Stimulated activated naive CD8-positive, alpha-beta T cell treated with anti-CD3 and anti-CD28 coated beads, Interleukin-15, Interleukin-2, amounts not matched to agents 100 ng/mL and 50 ng/mL, for 24 hours (primary cell): ENCODE measurements around the gene DICER1.

ENCODE experiments used
- H3K27ac Mint-ChIP-seq: one replicate; pipeline ENCODE4 v1.8.0; 2021; ENCODE audit warnings: mild to moderate bottlenecking, mixed read lengths
- H3K27me3 Mint-ChIP-seq: one replicate; pipeline ENCODE4 v1.8.0; 2021; ENCODE audit warnings: mixed read lengths
- H3K36me3 Mint-ChIP-seq: one replicate; pipeline ENCODE4 v1.8.0; 2021; ENCODE audit warnings: low read depth, mixed read lengths
- H3K4me1 Mint-ChIP-seq: one replicate; pipeline ENCODE4 v1.8.0; 2021; ENCODE audit warnings: low read depth, mixed read lengths
- H3K4me3 Mint-ChIP-seq: one replicate; pipeline ENCODE4 v1.8.0; 2021; ENCODE audit warnings: mild to moderate bottlenecking, mixed read lengths
- H3K9me3 Mint-ChIP-seq: one replicate; pipeline ENCODE4 v1.8.0; 2021; ENCODE audit warnings: mixed read lengths

The DICER1 gene

DNA sequence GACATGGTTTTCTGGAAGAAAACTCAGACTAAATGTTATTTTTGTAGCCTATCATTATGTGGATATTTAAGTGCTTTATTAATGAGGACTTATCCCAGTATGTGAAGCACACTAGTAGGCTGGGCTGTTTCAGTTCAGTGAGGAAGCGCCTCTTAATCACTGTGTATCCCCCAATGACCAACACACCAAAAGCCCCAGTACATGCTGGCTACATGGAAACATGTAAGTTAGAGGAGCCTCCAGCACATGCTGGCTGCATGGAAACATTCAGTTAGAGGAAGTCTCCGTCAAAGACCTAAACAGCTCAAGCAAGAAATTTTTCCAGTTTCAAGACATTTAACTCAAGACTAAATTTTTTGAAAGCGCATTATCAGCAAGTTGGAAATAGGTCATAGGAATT is 26.8 kb downstream of the DICER1 start:
- H3K4me3 Mint-ChIP-seq: no peak overlapping the region
- H3K9me3 Mint-ChIP-seq: no peaks in the 10 kb centered on the region
- H3K27ac Mint-ChIP-seq: no peak overlapping the region
- H3K36me3 Mint-ChIP-seq: peaks cover 74% of the 10 kb centered on the region
- peaks cover 27% of the 10 kb centered on the region for H3K4me1 Mint-ChIP-seq
- H3K27me3 Mint-ChIP-seq: no peaks in the 10 kb centered on the region

GRCh38 chr14:95128140-95128539 is 29.2 kb downstream of the DICER1 start:
- Mint-ChIP-seq H3K27me3 (no peaks in the 10 kb centered on the region), H3K9me3 (no peaks in the 10 kb centered on the region), H3K4me3 (no peak overlapping the region), H3K36me3 (peaks cover 81% of the 10 kb centered on the region), H3K4me1 (peaks cover 15% of the 10 kb centered on the region), H3K27ac (no peak overlapping the region)

- Mint-ChIP-seq H3K4me3 (no peak overlapping the region), H3K36me3 (peaks cover 81% of the 10 kb centered on the region), H3K27ac (no peak overlapping the region), H3K4me1 (peaks cover 15% of the 10 kb centered on the region), H3K27me3 (no peaks in the 10 kb centered on the region), H3K9me3 (no peaks in the 10 kb centered on the region)
These were observed 29.8 kb downstream of the DICER1 start for GRCh38 chr14:95127531-95127911.

DNA sequence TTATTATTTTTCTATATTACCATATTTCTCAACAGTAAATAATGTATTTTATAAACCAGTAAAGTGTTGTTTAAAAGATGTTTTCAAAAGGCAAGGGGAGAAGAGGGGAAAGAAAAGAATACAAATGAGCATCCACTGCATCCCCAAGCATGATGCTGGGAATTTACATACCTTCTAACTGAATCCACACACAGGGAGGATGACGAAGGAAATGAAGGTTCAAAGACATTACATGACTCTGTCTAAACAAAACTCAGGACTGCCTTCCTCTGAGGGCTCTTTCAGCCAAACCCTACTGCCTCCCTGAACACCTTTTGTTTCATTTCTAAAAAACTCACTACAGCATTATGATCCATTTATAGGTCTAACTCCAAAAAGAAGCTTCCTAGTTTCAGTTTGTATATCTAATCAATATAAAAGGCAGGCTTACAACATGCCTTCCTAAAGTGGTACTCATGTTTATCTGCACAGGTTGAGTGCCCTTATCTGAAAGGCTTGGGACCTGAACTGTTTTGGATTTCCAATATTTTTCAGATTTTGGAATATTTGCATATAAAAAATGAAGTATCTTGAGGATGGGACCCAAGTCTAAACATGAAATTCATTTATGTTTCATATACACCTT is 30.3 kb downstream of the DICER1 start:
- no peak overlapping the region for H3K4me3 Mint-ChIP-seq
- no peak overlapping the region for H3K27ac Mint-ChIP-seq
- H3K9me3 Mint-ChIP-seq: no peaks in the 10 kb centered on the region
- H3K36me3 Mint-ChIP-seq: peaks cover 81% of the 10 kb centered on the region
- peaks cover 15% of the 10 kb centered on the region for H3K4me1 Mint-ChIP-seq
- no peaks in the 10 kb centered on the region for H3K27me3 Mint-ChIP-seq

- Mint-ChIP-seq H3K27me3 (no peaks in the 10 kb centered on the region), H3K36me3 (peaks cover 78% of the 10 kb centered on the region), H3K27ac (peak overlapping the region; percentile 55), H3K9me3 (no peaks in the 10 kb centered on the region), H3K4me3 (no peak overlapping the region), H3K4me1 (peaks cover 15% of the 10 kb centered on the region)
These were observed 31.4 kb downstream of the DICER1 start for GRCh38 chr14:95125915-95126314.

DNA sequence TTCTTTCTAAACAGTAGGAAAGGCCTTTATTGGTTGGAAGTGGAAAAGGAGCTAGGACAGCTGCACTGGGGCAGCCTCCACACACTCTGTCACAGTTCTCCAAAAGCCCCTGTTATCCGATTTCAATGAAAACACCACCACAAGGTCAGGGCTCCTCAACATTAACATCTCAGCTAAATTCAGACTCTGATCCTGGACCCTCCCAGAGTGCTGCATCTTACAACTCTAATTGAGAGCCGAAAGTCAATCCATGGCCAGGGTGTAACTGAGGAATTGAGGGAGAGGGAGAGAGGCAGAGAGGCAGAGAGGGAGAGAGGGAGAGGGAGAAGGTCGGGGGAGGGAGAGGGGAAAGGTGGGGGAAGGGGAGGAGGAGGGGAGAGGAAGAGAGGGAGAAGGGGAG is 32.1 kb downstream of the DICER1 start:
- no peaks in the 10 kb centered on the region for H3K9me3 Mint-ChIP-seq
- no peak overlapping the region for H3K4me3 Mint-ChIP-seq
- no peaks in the 10 kb centered on the region for H3K27me3 Mint-ChIP-seq
- H3K36me3 Mint-ChIP-seq: peaks cover 77% of the 10 kb centered on the region
- peak overlapping the region; percentile 31 for H3K27ac Mint-ChIP-seq
- H3K4me1 Mint-ChIP-seq: peaks cover 15% of the 10 kb centered on the region

DNA sequence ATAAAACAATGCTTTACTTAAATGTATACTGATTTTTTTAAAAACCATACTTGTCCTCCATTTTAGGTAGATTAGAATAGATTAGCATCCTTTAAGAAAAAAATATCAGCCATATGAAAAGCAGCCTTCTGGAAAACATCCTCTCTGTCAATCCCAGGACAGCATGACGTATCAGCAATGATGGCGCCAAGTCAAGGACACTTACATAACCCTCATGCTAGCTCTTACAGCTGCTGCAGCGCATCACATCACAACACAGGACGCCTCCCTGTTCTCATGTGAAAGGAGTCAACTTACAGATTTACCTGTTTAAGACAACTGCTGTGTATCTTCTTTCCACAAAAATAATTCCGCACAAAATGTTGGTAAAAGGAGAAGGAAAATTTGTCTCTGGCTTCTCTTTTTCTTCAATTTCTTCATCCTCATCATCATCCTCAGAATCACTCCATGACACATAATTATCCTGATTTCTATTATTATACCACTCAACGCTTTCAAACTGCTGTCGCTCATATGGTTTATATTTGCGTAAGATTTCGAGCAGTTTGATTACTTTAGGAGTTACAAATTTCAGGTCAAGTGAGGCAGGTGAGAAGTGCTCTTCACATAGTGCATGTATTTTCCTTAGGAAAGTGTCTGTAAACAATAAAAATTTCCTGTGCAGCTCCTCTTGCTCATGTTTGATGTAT is 33.3 kb downstream of the DICER1 start:
- Mint-ChIP-seq H3K4me1 (peaks cover 10% of the 10 kb centered on the region), H3K27me3 (no peaks in the 10 kb centered on the region), H3K36me3 (peaks cover 76% of the 10 kb centered on the region), H3K27ac (no peak overlapping the region), H3K9me3 (no peaks in the 10 kb centered on the region), H3K4me3 (no peak overlapping the region)

GRCh38 chr14:95122621-95122945 is 34.7 kb downstream of the DICER1 start:
- H3K27me3 Mint-ChIP-seq: no peaks in the 10 kb centered on the region
- peaks cover 71% of the 10 kb centered on the region for H3K36me3 Mint-ChIP-seq
- no peak overlapping the region for H3K27ac Mint-ChIP-seq
- H3K4me1 Mint-ChIP-seq: no peaks in the 10 kb centered on the region
- H3K9me3 Mint-ChIP-seq: no peaks in the 10 kb centered on the region
- H3K4me3 Mint-ChIP-seq: no peak overlapping the region

DNA sequence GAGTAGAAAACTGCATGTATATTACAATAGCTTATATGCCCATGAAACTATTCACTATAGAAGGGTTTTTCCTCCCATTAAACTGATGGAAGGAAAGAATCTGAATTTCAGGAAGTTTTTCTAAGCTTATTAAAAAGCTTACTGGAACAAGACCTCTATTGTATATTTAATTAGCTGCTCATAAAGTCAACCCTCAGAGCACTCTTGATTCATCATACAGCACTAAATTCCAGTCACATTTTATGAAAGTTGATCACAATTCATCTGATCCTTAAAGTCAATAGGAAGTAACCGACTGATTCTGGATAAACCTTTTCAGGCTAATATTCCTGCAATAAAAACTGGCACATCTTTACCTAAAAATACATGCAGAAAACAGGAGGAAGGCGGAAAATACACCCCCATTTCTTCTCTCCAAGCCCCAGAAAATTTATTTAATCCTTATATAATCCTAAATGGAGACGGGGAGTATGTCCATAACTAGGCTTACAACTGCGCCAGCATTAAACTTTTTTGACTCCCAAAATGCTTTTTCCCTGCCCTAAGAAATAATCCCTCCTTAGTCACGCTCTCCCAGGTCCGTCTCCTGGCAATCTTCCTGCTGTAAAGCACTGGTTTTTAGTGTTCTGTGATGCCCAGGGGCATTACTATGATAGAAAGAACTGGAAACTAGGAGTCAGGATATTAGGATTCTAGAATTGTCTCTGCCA is 35.3 kb downstream of the DICER1 start:
- no peak overlapping the region for H3K27ac Mint-ChIP-seq
- H3K36me3 Mint-ChIP-seq: peaks cover 73% of the 10 kb centered on the region
- no peak overlapping the region for H3K4me3 Mint-ChIP-seq
- no peaks in the 10 kb centered on the region for H3K9me3 Mint-ChIP-seq
- no peaks in the 10 kb centered on the region for H3K4me1 Mint-ChIP-seq
- no peaks in the 10 kb centered on the region for H3K27me3 Mint-ChIP-seq

GRCh38 chr14:95119336-95119735 is 38.0 kb downstream of the DICER1 start:
- Mint-ChIP-seq H3K27me3 (no peaks in the 10 kb centered on the region), H3K27ac (no peak overlapping the region), H3K36me3 (peaks cover 76% of the 10 kb centered on the region), H3K4me1 (no peaks in the 10 kb centered on the region), H3K4me3 (no peak overlapping the region), H3K9me3 (no peaks in the 10 kb centered on the region)

- H3K4me1 Mint-ChIP-seq: no peaks in the 10 kb centered on the region
- H3K36me3 Mint-ChIP-seq: peaks cover 74% of the 10 kb centered on the region
- H3K27me3 Mint-ChIP-seq: no peaks in the 10 kb centered on the region
- no peak overlapping the region for H3K27ac Mint-ChIP-seq
- H3K9me3 Mint-ChIP-seq: no peaks in the 10 kb centered on the region
- no peak overlapping the region for H3K4me3 Mint-ChIP-seq
These were observed 39.2 kb downstream of the DICER1 start for GRCh38 chr14:95117937-95118721.

- Mint-ChIP-seq H3K9me3 (no peaks in the 10 kb centered on the region), H3K4me1 (no peaks in the 10 kb centered on the region), H3K36me3 (peaks cover 67% of the 10 kb centered on the region), H3K27ac (peak overlapping the region; percentile 13), H3K4me3 (no peak overlapping the region), H3K27me3 (no peaks in the 10 kb centered on the region)
These were observed 43.9 kb downstream of the DICER1 start for GRCh38 chr14:95113476-95113875.

GRCh38 chr14:95111507-95112164 is 45.7 kb downstream of the DICER1 start:
- H3K9me3 Mint-ChIP-seq: no peaks in the 10 kb centered on the region
- H3K4me1 Mint-ChIP-seq: no peaks in the 10 kb centered on the region
- no peak overlapping the region for H3K27ac Mint-ChIP-seq
- no peak overlapping the region for H3K4me3 Mint-ChIP-seq
- H3K27me3 Mint-ChIP-seq: no peaks in the 10 kb centered on the region
- peaks cover 71% of the 10 kb centered on the region for H3K36me3 Mint-ChIP-seq

DNA sequence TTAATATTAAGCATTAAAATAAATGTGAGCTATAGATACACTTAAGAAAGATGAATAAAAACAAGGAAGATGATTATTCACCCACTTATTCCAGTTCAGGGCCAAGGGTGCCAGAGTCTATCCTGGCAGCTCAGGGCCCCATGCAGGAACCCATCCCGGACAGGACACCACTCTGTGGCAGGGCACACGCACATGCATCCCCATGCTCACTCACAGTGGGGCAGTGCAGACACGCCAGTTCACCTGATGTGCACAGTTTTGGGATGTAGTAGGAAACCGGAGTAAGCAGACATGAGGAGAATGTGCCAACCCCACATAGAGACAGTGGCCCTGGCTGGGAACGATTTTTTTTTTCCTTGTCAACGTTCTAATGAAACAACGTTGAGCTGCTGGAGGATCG is 47.2 kb downstream of the DICER1 start:
- Mint-ChIP-seq H3K36me3 (peaks cover 69% of the 10 kb centered on the region), H3K27me3 (no peaks in the 10 kb centered on the region), H3K27ac (no peak overlapping the region), H3K4me1 (no peaks in the 10 kb centered on the region), H3K9me3 (no peaks in the 10 kb centered on the region), H3K4me3 (no peak overlapping the region)
